Type B pancreatic cell (in vitro differentiated cells): Measurements from ENCODE around the gene OSBPL1A. TPM values are rescaled to one million over a fixed set of nuclear protein-coding genes. Genes with fewer than 3 reads are reported as not detected.

Source experiments
- DNase-seq: peaks from one replicate; pipeline ENCODE4 v3.0.0; 2021; ENCODE audit warnings: mixed read lengths; ENCODE audit not compliant: unreplicated experiment; ENCODE audit errors: extremely low spot score
- H3K27ac Mint-ChIP-seq: 2 replicates; pipeline ENCODE4 v1.8.0; 2021; ENCODE audit warnings: mild to moderate bottlenecking, mixed read lengths
- H3K27me3 Mint-ChIP-seq: 2 replicates; pipeline ENCODE4 v1.8.0; 2021; ENCODE audit warnings: mixed read lengths
- H3K36me3 Mint-ChIP-seq: 2 replicates; pipeline ENCODE4 v1.8.0; 2021; ENCODE audit warnings: mixed read lengths
- H3K4me1 Mint-ChIP-seq: one replicate; pipeline ENCODE4 v1.8.0; 2021; ENCODE audit warnings: mixed read lengths; ENCODE audit not compliant: unreplicated experiment
- H3K4me3 Mint-ChIP-seq: 2 replicates; pipeline ENCODE4 v1.8.0; 2021; ENCODE audit warnings: mild to moderate bottlenecking, mixed read lengths
- H3K9me3 Mint-ChIP-seq: 2 replicates; pipeline ENCODE4 v1.8.0; 2021; ENCODE audit warnings: mixed read lengths
- CTCF ChIP-seq: fragments of 200-600 bp; sonication (generic); conservative IDR thresholded peaks from 2 replicates; pipeline ENCODE4 v1.5.0; 2021; ENCODE audit warnings: antibody characterized with exemption, mild to moderate bottlenecking
- total RNA-seq: library from RNA; stranded (reverse); gene quantifications from 2 replicates; pipeline ENCODE4 v1.2.1, GENCODE V29; 2021; ENCODE audit warnings: low replicate concordance

OSBPL1A gene
- total RNA-seq, 1 donor from 2014 or later, result 42.7 TPM

- H3K36me3 Mint-ChIP-seq, result peaks cover 8% of the 10 kb centered on the region
- no peaks in the 10 kb centered on the region for H3K27me3 Mint-ChIP-seq
- no peak overlapping the region for H3K27ac Mint-ChIP-seq
- H3K4me1 Mint-ChIP-seq, result peaks cover 15% of the 10 kb centered on the region
- TF ChIP-seq CTCF, result no peak
- no peaks in the 10 kb centered on the region for H3K9me3 Mint-ChIP-seq
- no peak overlapping the region for H3K4me3 Mint-ChIP-seq
- no peak for DNase-seq
These were observed 209.9 kb downstream of the OSBPL1A start for GRCh38 chr18:24187689-24188088.

DNA sequence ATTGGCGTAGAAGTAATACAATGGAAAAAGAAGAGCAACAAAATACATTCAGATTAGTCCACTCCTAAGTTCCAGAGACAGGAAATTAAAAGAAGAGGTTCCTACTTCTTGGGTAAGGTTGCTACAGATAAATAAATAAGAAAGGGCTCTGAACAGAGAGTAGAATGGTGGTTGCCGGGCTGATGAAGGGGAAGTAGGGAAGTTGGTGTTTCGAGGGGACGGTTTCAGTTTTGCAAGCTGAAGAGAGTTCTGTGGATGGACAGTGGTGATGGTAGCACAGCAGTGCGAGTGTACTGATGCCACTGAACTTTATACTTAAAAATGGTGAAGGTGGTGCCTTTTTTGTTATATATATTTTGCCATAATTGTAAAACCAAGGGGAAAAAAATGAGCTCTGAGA is 210.6 kb downstream of the OSBPL1A start:
- no peak for TF ChIP-seq CTCF
- no peak for DNase-seq
- no peak overlapping the region for H3K27ac Mint-ChIP-seq
- peaks cover 5% of the 10 kb centered on the region for H3K36me3 Mint-ChIP-seq
- no peaks in the 10 kb centered on the region for H3K27me3 Mint-ChIP-seq
- no peak overlapping the region for H3K4me3 Mint-ChIP-seq
- H3K4me1 Mint-ChIP-seq, result peaks cover 15% of the 10 kb centered on the region
- H3K9me3 Mint-ChIP-seq, result no peaks in the 10 kb centered on the region

DNA sequence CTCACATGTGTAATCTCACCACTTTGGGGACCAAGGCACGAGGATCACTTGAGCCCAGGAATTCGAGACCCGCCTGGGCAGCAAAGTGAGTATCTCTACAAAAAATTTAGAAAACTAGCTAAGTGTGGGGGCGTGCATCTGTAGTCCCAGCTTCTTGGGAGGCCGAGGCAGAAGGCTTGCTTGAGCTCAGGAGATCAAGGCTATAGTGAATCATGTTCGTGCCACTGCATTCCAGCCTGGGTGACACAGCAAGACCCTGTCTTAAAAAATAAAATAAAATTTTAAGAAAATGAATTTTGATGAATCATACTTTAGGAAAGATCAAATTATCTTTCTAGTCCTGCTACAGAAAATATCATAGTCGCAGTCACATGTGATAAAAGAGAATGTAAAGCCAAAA is 211.8 kb downstream of the OSBPL1A start:
- Mint-ChIP-seq H3K4me1 (peaks cover 14% of the 10 kb centered on the region), H3K27ac (no peak overlapping the region), H3K27me3 (no peaks in the 10 kb centered on the region)

DNA sequence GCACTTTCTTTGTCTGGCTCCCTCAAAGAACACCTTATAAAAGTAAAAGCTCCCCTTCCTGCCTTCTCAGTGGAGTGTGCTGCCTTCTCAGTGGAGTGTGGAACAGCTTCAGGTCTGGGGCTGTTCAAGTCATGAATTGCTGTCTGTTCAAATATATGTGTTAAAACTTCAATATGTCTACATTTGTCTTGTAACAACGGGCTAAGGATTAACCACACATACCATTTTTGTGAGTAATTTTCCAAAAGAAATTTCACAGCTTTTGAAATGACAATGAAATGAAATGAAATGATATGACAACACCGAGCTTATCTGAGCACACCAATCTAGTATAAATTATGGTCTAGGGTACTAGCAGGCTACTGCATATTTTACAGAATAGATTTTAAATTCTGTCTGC is 215.8 kb downstream of the OSBPL1A start:
- Mint-ChIP-seq H3K27me3 (no peaks in the 10 kb centered on the region), H3K9me3 (no peaks in the 10 kb centered on the region), H3K27ac (no peak overlapping the region), H3K4me3 (no peak overlapping the region), H3K4me1 (no peaks in the 10 kb centered on the region), H3K36me3 (peaks cover 8% of the 10 kb centered on the region)
- no peak for DNase-seq
- TF ChIP-seq CTCF, result no peak

More for the DNA sequence above, 211.8 kb downstream of the OSBPL1A start:
- DNase-seq, result no peak
- H3K4me3 Mint-ChIP-seq, result no peak overlapping the region
- H3K36me3 Mint-ChIP-seq, result peaks cover 5% of the 10 kb centered on the region
- TF ChIP-seq CTCF, result no peak
- no peaks in the 10 kb centered on the region for H3K9me3 Mint-ChIP-seq

GRCh38 chr18:24180048-24180447 is 217.6 kb downstream of the OSBPL1A start:
- Mint-ChIP-seq H3K4me1 (no peaks in the 10 kb centered on the region), H3K4me3 (no peak overlapping the region), H3K9me3 (no peaks in the 10 kb centered on the region), H3K27me3 (no peaks in the 10 kb centered on the region), H3K27ac (no peak overlapping the region), H3K36me3 (peaks cover 7% of the 10 kb centered on the region)
- DNase-seq, result no peak
- TF ChIP-seq CTCF, result no peak
